ENCODE measurements around the gene RNASE7.

RNASE7 gene

DNA sequence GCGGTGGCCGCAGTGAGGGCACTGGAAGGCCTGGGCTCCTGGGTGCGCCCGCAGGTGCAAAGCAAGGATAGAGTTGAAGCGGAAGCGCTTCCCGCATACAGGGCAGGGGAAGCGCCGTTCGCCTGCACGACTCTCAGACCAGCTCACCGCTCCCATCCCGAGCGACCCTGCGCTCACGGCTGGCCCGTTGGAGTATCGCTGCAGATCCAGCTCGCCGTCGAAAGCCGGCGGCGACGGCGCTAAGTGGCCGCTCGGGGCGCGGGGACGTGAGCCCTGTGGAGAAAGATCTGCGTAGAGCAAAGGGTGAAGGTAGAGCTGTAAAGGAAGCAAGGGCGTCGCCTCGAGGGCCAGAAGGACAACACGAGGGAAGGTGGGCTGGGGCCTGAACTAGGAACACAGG lies 50.9 kb downstream of the RNASE7 start:
- FAIRE-seq (no peak), DNase-seq (ENCODE audit: insufficient read length) (no peak)
- TF ChIP-seq TAF1 (IDR thresholded peaks at IDR 0.05; ENCODE audit: borderline replicate concordance, low read depth, low read length): no peak
- TF ChIP-seq POLR2A (IDR thresholded peaks at IDR 0.05; ENCODE audit: low read depth, low read length): no peak
- TF ChIP-seq POLR2AphosphoS5 (IDR thresholded peaks at IDR 0.05; ENCODE audit: low read depth, low read length): no peak
